ENCODE measurements around the gene ATF2.

- TF ChIP-seq, protein P1, sequence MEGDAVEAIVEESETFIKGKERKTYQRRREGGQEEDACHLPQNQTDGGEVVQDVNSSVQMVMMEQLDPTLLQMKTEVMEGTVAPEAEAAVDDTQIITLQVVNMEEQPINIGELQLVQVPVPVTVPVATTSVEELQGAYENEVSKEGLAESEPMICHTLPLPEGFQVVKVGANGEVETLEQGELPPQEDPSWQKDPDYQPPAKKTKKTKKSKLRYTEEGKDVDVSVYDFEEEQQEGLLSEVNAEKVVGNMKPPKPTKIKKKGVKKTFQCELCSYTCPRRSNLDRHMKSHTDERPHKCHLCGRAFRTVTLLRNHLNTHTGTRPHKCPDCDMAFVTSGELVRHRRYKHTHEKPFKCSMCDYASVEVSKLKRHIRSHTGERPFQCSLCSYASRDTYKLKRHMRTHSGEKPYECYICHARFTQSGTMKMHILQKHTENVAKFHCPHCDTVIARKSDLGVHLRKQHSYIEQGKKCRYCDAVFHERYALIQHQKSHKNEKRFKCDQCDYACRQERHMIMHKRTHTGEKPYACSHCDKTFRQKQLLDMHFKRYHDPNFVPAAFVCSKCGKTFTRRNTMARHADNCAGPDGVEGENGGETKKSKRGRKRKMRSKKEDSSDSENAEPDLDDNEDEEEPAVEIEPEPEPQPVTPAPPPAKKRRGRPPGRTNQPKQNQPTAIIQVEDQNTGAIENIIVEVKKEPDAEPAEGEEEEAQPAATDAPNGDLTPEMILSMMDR (IDR thresholded peaks at IDR 0.05), result no peak
- TF ChIP-seq POLR2A (IDR thresholded peaks at IDR 0.05), result no peak
- TF ChIP-seq POLR2AphosphoS5 (IDR thresholded peaks at IDR 0.05; ENCODE audit: insufficient read depth in 1 of 2, low read depth in 1 of 2), result no peak
Observed at GRCh38 chr2:175062787-175063585, 105.0 kb downstream of the ATF2 start.

All from vagina (tissue), 2 donors.